T-helper 2 cell treated with Interferon-gamma antibody and Interleukin-4, amounts not matched to agents 5 μg/mL and 100 μg/mL, for 36 hours (primary cell): ENCODE measurements around the gene IL1R1.

ENCODE experiments used
- DNase-seq: peaks from one replicate; pipeline ENCODE4 v3.0.0; 2021; ENCODE audit warnings: low spot score
- H3K27ac Mint-ChIP-seq: one replicate; pipeline ENCODE4 v1.8.0; 2021; ENCODE audit warnings: mild to moderate bottlenecking, mixed read lengths
- H3K27me3 Mint-ChIP-seq: one replicate; pipeline ENCODE4 v1.8.0; 2021; ENCODE audit warnings: low read depth, mixed read lengths
- H3K36me3 Mint-ChIP-seq: one replicate; pipeline ENCODE4 v1.8.0; 2021; ENCODE audit warnings: low read depth, mixed read lengths
- H3K4me1 Mint-ChIP-seq: one replicate; pipeline ENCODE4 v1.8.0; 2021; ENCODE audit warnings: low read depth, mixed read lengths
- H3K4me3 Mint-ChIP-seq: one replicate; pipeline ENCODE4 v1.8.0; 2022; ENCODE audit warnings: mild to moderate bottlenecking, moderate library complexity, mixed read lengths
- H3K9me3 Mint-ChIP-seq: one replicate; pipeline ENCODE4 v1.8.0; 2021; ENCODE audit warnings: mixed read lengths

IL1R1 gene

GRCh38 chr2:102155703-102156515 is 13.4 kb downstream of the IL1R1 start:
- Mint-ChIP-seq H3K27me3 (no peaks in the 10 kb centered on the region), H3K4me3 (no peak overlapping the region), H3K4me1 (no peaks in the 10 kb centered on the region), H3K9me3 (peaks cover 10% of the 10 kb centered on the region), H3K36me3 (no peaks in the 10 kb centered on the region), H3K27ac (no peak overlapping the region)
- DNase-seq = no peak

- Mint-ChIP-seq H3K27ac (no peak overlapping the region), H3K4me1 (no peaks in the 10 kb centered on the region), H3K4me3 (no peak overlapping the region), H3K9me3 (no peaks in the 10 kb centered on the region), H3K36me3 (no peaks in the 10 kb centered on the region), H3K27me3 (no peaks in the 10 kb centered on the region)
- no peak for DNase-seq
These were observed 15.6 kb downstream of the IL1R1 start for GRCh38 chr2:102158011-102158755.

GRCh38 chr2:102159295-102159694 is 16.7 kb downstream of the IL1R1 start:
- Mint-ChIP-seq H3K36me3 (no peaks in the 10 kb centered on the region), H3K4me1 (no peaks in the 10 kb centered on the region), H3K4me3 (no peak overlapping the region), H3K9me3 (no peaks in the 10 kb centered on the region), H3K27me3 (no peaks in the 10 kb centered on the region), H3K27ac (no peak overlapping the region)
- DNase-seq = no peak

GRCh38 chr2:102166189-102166845 is 23.8 kb downstream of the IL1R1 start:
- no peaks in the 10 kb centered on the region for H3K27me3 Mint-ChIP-seq
- DNase-seq = no peak
- no peak overlapping the region for H3K27ac Mint-ChIP-seq
- H3K9me3 Mint-ChIP-seq = no peaks in the 10 kb centered on the region
- H3K36me3 Mint-ChIP-seq = no peaks in the 10 kb centered on the region
- peaks cover 4% of the 10 kb centered on the region for H3K4me1 Mint-ChIP-seq
- H3K4me3 Mint-ChIP-seq = no peak overlapping the region

- Mint-ChIP-seq H3K4me1 (peaks cover 6% of the 10 kb centered on the region), H3K27me3 (no peaks in the 10 kb centered on the region), H3K9me3 (no peaks in the 10 kb centered on the region), H3K27ac (no peak overlapping the region), H3K36me3 (no peaks in the 10 kb centered on the region), H3K4me3 (no peak overlapping the region)
- no peak for DNase-seq
These were observed 25.7 kb downstream of the IL1R1 start for GRCh38 chr2:102168026-102168771.

GRCh38 chr2:102171946-102172345 is 29.4 kb downstream of the IL1R1 start:
- no peak overlapping the region for H3K4me3 Mint-ChIP-seq
- H3K4me1 Mint-ChIP-seq = peaks cover 1% of the 10 kb centered on the region
- no peaks in the 10 kb centered on the region for H3K27me3 Mint-ChIP-seq
- no peak overlapping the region for H3K27ac Mint-ChIP-seq
- no peak for DNase-seq
- no peaks in the 10 kb centered on the region for H3K9me3 Mint-ChIP-seq
- no peaks in the 10 kb centered on the region for H3K36me3 Mint-ChIP-seq

- H3K36me3 Mint-ChIP-seq = no peaks in the 10 kb centered on the region
- DNase-seq = no peak
- no peaks in the 10 kb centered on the region for H3K9me3 Mint-ChIP-seq
- H3K27ac Mint-ChIP-seq = no peak overlapping the region
- H3K4me3 Mint-ChIP-seq = no peak overlapping the region
- peaks cover 1% of the 10 kb centered on the region for H3K4me1 Mint-ChIP-seq
- H3K27me3 Mint-ChIP-seq = no peaks in the 10 kb centered on the region
These were observed 30.2 kb downstream of the IL1R1 start for GRCh38 chr2:102172745-102173144.

- DNase-seq = no peak
- H3K36me3 Mint-ChIP-seq = no peaks in the 10 kb centered on the region
- no peak overlapping the region for H3K27ac Mint-ChIP-seq
- H3K4me1 Mint-ChIP-seq = peaks cover 1% of the 10 kb centered on the region
- no peaks in the 10 kb centered on the region for H3K9me3 Mint-ChIP-seq
- H3K27me3 Mint-ChIP-seq = peaks cover 5% of the 10 kb centered on the region
- H3K4me3 Mint-ChIP-seq = no peak overlapping the region
These were observed 33.6 kb downstream of the IL1R1 start for GRCh38 chr2:102176172-102176571.

- H3K27ac Mint-ChIP-seq = no peak overlapping the region
- H3K4me1 Mint-ChIP-seq = no peaks in the 10 kb centered on the region
- no peaks in the 10 kb centered on the region for H3K36me3 Mint-ChIP-seq
- no peaks in the 10 kb centered on the region for H3K9me3 Mint-ChIP-seq
- H3K27me3 Mint-ChIP-seq = peaks cover 14% of the 10 kb centered on the region
- no peak for DNase-seq
- H3K4me3 Mint-ChIP-seq = no peak overlapping the region
These were observed 35.4 kb downstream of the IL1R1 start for GRCh38 chr2:102177814-102178478.

GRCh38 chr2:102179061-102179460 is 36.5 kb downstream of the IL1R1 start:
- H3K27me3 Mint-ChIP-seq = peaks cover 14% of the 10 kb centered on the region
- H3K9me3 Mint-ChIP-seq = no peaks in the 10 kb centered on the region
- no peak overlapping the region for H3K4me3 Mint-ChIP-seq
- no peak for DNase-seq
- H3K27ac Mint-ChIP-seq = no peak overlapping the region
- H3K4me1 Mint-ChIP-seq = no peaks in the 10 kb centered on the region
- no peaks in the 10 kb centered on the region for H3K36me3 Mint-ChIP-seq

- Mint-ChIP-seq H3K9me3 (no peaks in the 10 kb centered on the region), H3K4me1 (no peaks in the 10 kb centered on the region), H3K27me3 (peaks cover 16% of the 10 kb centered on the region), H3K27ac (no peak overlapping the region), H3K4me3 (no peak overlapping the region), H3K36me3 (no peaks in the 10 kb centered on the region)
- DNase-seq = no peak
These were observed 37.5 kb downstream of the IL1R1 start for GRCh38 chr2:102179788-102180686.

GRCh38 chr2:102180687-102180999 is 38.1 kb downstream of the IL1R1 start:
- Mint-ChIP-seq H3K4me1 (peaks cover 4% of the 10 kb centered on the region), H3K4me3 (no peak overlapping the region)
- no peak for DNase-seq

GRCh38 chr2:102181376-102181775 is 38.8 kb downstream of the IL1R1 start:
- Mint-ChIP-seq H3K4me3 (no peak overlapping the region), H3K9me3 (no peaks in the 10 kb centered on the region), H3K27me3 (peaks cover 24% of the 10 kb centered on the region), H3K4me1 (peaks cover 4% of the 10 kb centered on the region), H3K36me3 (no peaks in the 10 kb centered on the region), H3K27ac (no peak overlapping the region)
- no peak for DNase-seq

More at GRCh38 chr2:102180687-102180999, 38.1 kb downstream of the IL1R1 start:
- no peak overlapping the region for H3K27ac Mint-ChIP-seq
- H3K9me3 Mint-ChIP-seq = no peaks in the 10 kb centered on the region
- no peaks in the 10 kb centered on the region for H3K36me3 Mint-ChIP-seq
- peaks cover 21% of the 10 kb centered on the region for H3K27me3 Mint-ChIP-seq
